Kidney epithelial cell (primary cell): ENCODE measurements around the gene APLNR. TPM values are rescaled to one million over a fixed set of nuclear protein-coding genes. Genes with fewer than 3 reads are reported as not detected.

Experiments used
- DNase-seq: peaks from one replicate; pipeline ENCODE4 v3.0.0-alpha.2; 2010; ENCODE audit warnings: low read depth
- H3K27me3 ChIP-seq: 2 replicates; pipeline ENCODE4 v1.6.0; 2011; ENCODE audit warnings: low read length; ENCODE audit not compliant: control insufficient read depth, insufficient read depth
- H3K36me3 ChIP-seq: 2 replicates; pipeline ENCODE4 v1.5.1; 2011; ENCODE audit warnings: low read length; ENCODE audit not compliant: control insufficient read depth, insufficient read depth
- H3K4me3 ChIP-seq: 2 replicates; pipeline ENCODE4 v1.5.1; 2011; ENCODE audit warnings: low read depth, mild to moderate bottlenecking, control low read depth, low read length
- total RNA-seq: library from RNA; depleted of rRNA; stranded (reverse); fragments of >200 nt; gene quantifications from 2 replicates; pipeline ENCODE4 v1.2.3, GENCODE V29; 2015
- TF ChIP-seq, protein P1 (sequence below): IDR thresholded peaks from 2 replicates; pipeline ENCODE4 v1.5.1; 2011; ENCODE audit warnings: mild to moderate bottlenecking, moderate library complexity, low read length, control low read depth, inconsistent platforms; ENCODE audit not compliant: insufficient read depth, poor library complexity, severe bottlenecking

The APLNR gene
- total RNA-seq, 1 donor from 2014 or later: not detected

- peaks cover 9% of the 10 kb centered on the region for H3K27me3 ChIP-seq
- no peak overlapping the region for H3K4me3 ChIP-seq
Observed at GRCh38 chr11:57235761-57236703, 1.0 kb downstream of the APLNR start.

GRCh38 chr11:57233702-57234101 lies 3.3 kb downstream of the APLNR start:
- peaks cover 12% of the 10 kb centered on the region for H3K27me3 ChIP-seq
- no peak for DNase-seq
- no peak overlapping the region for H3K4me3 ChIP-seq
- TF ChIP-seq, protein P1, sequence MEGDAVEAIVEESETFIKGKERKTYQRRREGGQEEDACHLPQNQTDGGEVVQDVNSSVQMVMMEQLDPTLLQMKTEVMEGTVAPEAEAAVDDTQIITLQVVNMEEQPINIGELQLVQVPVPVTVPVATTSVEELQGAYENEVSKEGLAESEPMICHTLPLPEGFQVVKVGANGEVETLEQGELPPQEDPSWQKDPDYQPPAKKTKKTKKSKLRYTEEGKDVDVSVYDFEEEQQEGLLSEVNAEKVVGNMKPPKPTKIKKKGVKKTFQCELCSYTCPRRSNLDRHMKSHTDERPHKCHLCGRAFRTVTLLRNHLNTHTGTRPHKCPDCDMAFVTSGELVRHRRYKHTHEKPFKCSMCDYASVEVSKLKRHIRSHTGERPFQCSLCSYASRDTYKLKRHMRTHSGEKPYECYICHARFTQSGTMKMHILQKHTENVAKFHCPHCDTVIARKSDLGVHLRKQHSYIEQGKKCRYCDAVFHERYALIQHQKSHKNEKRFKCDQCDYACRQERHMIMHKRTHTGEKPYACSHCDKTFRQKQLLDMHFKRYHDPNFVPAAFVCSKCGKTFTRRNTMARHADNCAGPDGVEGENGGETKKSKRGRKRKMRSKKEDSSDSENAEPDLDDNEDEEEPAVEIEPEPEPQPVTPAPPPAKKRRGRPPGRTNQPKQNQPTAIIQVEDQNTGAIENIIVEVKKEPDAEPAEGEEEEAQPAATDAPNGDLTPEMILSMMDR: no peak
- no peaks in the 10 kb centered on the region for H3K36me3 ChIP-seq

More at GRCh38 chr11:57235761-57236703, 1.0 kb downstream of the APLNR start:
- no peak for DNase-seq
- TF ChIP-seq, protein P1: no peak
- H3K36me3 ChIP-seq: no peaks in the 10 kb centered on the region

DNA sequence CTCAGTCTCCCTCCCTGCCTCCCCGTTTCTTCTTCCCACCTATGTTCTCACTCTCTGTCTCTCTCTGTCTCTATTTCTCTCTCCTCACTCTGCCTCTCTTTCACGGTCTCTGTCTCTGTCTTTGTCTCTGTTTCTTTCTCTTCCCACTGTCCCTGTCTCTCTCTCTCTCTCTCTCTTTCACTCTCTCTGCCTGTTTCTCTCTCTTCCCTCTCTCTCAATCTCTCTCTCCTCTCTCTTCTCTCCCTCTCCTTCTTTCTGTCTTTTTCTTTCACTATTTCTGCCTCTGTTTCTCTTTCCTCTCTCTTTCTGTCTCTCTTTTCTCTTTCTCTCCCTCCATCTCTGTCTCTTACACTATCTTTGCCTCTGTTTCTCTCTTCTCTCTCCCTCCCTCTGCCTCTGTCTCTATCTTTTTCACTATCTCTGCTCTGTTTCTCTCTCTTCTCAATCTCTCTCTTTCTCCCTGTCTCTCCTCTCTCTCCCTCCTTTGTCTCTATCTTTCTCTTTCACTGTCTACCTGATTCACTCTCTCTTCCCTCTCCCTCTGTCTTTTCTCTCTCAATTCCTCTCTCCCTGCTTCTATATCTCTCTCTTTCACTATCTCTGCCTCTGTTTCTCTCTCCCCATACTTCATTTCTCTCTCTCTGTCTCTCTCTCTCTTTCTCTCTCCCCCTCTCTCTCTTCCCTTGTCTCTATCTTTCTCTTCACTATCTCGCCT lies 5.4 kb downstream of the APLNR start:
- no peak overlapping the region for H3K4me3 ChIP-seq

GRCh38 chr11:57230791-57231538 lies 6.1 kb downstream of the APLNR start:
- Histone ChIP-seq H3K4me3 (no peak overlapping the region), H3K36me3 (no peaks in the 10 kb centered on the region), H3K27me3 (peaks cover 10% of the 10 kb centered on the region)
- DNase-seq: no peak
- TF ChIP-seq, protein P1: no peak

More for the DNA sequence above, 5.4 kb downstream of the APLNR start:
- Histone ChIP-seq H3K27me3 (peaks cover 12% of the 10 kb centered on the region), H3K36me3 (no peaks in the 10 kb centered on the region)
- DNase-seq: no peak
- TF ChIP-seq, protein P1: no peak

DNA sequence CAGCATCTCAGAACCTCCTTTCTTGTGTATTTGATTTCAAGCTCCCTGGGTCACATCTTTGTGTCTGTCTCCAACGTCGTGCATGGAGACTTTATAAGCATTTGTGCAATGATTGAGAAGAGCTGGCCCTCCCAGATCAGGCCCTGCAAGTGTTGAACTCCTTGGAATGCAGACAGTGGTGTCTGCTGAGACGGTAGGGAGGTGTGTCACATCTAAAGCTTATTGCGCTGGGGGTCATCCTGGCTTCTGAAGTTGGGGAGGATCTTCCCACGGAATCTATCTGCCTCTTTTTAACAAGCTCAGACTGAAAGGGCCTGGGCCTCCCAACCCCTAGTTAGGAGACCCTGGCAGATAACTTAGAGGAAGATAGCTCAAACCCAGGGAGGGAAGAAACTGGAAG lies 6.7 kb downstream of the APLNR start:
- H3K36me3 ChIP-seq: no peaks in the 10 kb centered on the region
- no peak for DNase-seq
- H3K27me3 ChIP-seq: peaks cover 10% of the 10 kb centered on the region
- TF ChIP-seq, protein P1: no peak
- H3K4me3 ChIP-seq: no peak overlapping the region
